PC-9 (cell line): ENCODE results near the gene ALDH3B2.
"Not testable (repeated sequence)": the region's sequence is repeated elsewhere in the genome, so short reads cannot be mapped to it uniquely, and the experiment has no call there.

ENCODE experiments used
- EZH2 ChIP-seq: fragments of 200-600 bp; sonication (generic); IDR thresholded peaks from 2 replicates; pipeline ENCODE4 v1.8.0; 2017; ENCODE audit warnings: antibody characterized with exemption, low read depth
- TF ChIP-seq, protein P1 (sequence below): fragments of 200-600 bp; sonication (generic); conservative IDR thresholded peaks from 2 replicates; pipeline ENCODE4 v1.6.1; 2017; ENCODE audit warnings: mixed run types, antibody characterized with exemption, mild to moderate bottlenecking, moderate library complexity

DNA sequence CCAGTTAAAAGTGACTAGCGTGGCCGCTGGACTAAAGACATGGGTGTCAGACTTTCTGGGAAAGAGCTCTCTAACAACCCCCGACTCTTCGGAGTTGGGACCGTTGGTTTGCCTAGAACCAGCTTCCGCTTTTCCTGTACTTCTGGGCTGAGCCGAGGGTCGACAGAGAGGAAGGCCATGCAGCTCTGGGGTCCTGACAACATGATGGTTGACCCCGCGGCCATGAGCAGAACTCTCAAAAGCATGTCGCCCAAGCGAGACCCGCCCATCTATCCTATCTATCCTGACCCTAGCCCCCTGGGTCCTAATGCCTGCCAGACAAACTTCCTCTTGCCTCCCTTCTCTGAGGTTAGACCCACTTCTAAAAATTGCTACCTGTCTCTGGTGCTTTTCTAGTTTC, 53.8 kb downstream of the ALDH3B2 start:
- TF ChIP-seq, protein P1, sequence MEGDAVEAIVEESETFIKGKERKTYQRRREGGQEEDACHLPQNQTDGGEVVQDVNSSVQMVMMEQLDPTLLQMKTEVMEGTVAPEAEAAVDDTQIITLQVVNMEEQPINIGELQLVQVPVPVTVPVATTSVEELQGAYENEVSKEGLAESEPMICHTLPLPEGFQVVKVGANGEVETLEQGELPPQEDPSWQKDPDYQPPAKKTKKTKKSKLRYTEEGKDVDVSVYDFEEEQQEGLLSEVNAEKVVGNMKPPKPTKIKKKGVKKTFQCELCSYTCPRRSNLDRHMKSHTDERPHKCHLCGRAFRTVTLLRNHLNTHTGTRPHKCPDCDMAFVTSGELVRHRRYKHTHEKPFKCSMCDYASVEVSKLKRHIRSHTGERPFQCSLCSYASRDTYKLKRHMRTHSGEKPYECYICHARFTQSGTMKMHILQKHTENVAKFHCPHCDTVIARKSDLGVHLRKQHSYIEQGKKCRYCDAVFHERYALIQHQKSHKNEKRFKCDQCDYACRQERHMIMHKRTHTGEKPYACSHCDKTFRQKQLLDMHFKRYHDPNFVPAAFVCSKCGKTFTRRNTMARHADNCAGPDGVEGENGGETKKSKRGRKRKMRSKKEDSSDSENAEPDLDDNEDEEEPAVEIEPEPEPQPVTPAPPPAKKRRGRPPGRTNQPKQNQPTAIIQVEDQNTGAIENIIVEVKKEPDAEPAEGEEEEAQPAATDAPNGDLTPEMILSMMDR: not testable (repeated sequence)
- TF ChIP-seq EZH2: not testable (repeated sequence)
